HG02588 (cell line): ENCODE results near the gene MYH10.

Experiments used
- ATAC-seq: cut with Tn5 transposase; IDR thresholded peaks from one replicate; pipeline ENCODE4 v1.9.1; 2021; ENCODE audit warnings: mild to moderate bottlenecking, moderate library complexity; ENCODE audit not compliant: unreplicated experiment

Gene MYH10

GRCh38 chr17:8500609-8501008 lies 129.9 kb downstream of the MYH10 start:
- ATAC-seq: no peak

GRCh38 chr17:8499614-8500013 lies 130.9 kb downstream of the MYH10 start:
- no peak for ATAC-seq

- no peak for ATAC-seq
Observed at GRCh38 chr17:8499171-8499570, 131.4 kb downstream of the MYH10 start.

GRCh38 chr17:8496081-8496480 lies 134.4 kb downstream of the MYH10 start:
- no peak for ATAC-seq

GRCh38 chr17:8494506-8495111 lies 135.9 kb downstream of the MYH10 start:
- ATAC-seq: no peak

- ATAC-seq: no peak
Observed at GRCh38 chr17:8494021-8494420, 136.5 kb downstream of the MYH10 start.

GRCh38 chr17:8492121-8492520 lies 138.4 kb downstream of the MYH10 start:
- ATAC-seq: no peak

GRCh38 chr17:8490256-8491023 lies 140.1 kb downstream of the MYH10 start:
- ATAC-seq: no peak

GRCh38 chr17:8489841-8490240 lies 140.7 kb downstream of the MYH10 start:
- ATAC-seq: no peak

GRCh38 chr17:8488901-8489300 lies 141.6 kb downstream of the MYH10 start:
- ATAC-seq: no peak

GRCh38 chr17:8488491-8488890 lies 142.0 kb downstream of the MYH10 start:
- ATAC-seq: no peak

- ATAC-seq: no peak
Observed at GRCh38 chr17:8487743-8488142, 142.8 kb downstream of the MYH10 start.

GRCh38 chr17:8487130-8487645 lies 143.3 kb downstream of the MYH10 start:
- ATAC-seq: no peak

GRCh38 chr17:8485491-8485890 lies 145.0 kb downstream of the MYH10 start:
- no peak for ATAC-seq

GRCh38 chr17:8484465-8484864 lies 146.1 kb downstream of the MYH10 start:
- no peak for ATAC-seq

GRCh38 chr17:8482546-8482945 lies 148.0 kb downstream of the MYH10 start:
- no peak for ATAC-seq

GRCh38 chr17:8481703-8482102 lies 148.8 kb downstream of the MYH10 start:
- no peak for ATAC-seq

GRCh38 chr17:8481089-8481488 lies 149.4 kb downstream of the MYH10 start:
- ATAC-seq: no peak

- no peak for ATAC-seq
Observed at GRCh38 chr17:8480011-8480976, 150.2 kb downstream of the MYH10 start.

GRCh38 chr17:8479431-8479947 lies 151.0 kb downstream of the MYH10 start:
- ATAC-seq: no peak
